ENCODE measurements around the gene P2RY12. TPM values are rescaled to one million over a fixed set of nuclear protein-coding genes. Genes with fewer than 3 reads are reported as not detected.

The P2RY12 gene
- total and polyA plus RNA-seq, 2 of the 8 experiments (the other 6 are each of a cell fraction or from before 2014, with no cell fraction given): not detected

GRCh38 chr3:151377768-151378385 is 6.7 kb downstream of the P2RY12 start:
- H2BK12ac ChIP-seq (ENCODE audit: low read depth, low read length): no peak overlapping the region
- H3K23ac ChIP-seq (ENCODE audit: insufficient read length): no peak overlapping the region
- H3K4me2 ChIP-seq (ENCODE audit: insufficient read depth in 1 of 2, low read depth in 2 of 2, low read length in 2 of 2): no peak overlapping the region
- H3K79me2 ChIP-seq (ENCODE audit: control insufficient read depth in 1 of 2, insufficient read depth in 2 of 2, low read length in 2 of 2): no peaks in the 10 kb centered on the region
- FAIRE-seq (no peak), DNase-seq (ENCODE audit: low read depth in 1 of 2, low spot score in 2 of 2) (no peak)
- no peak overlapping the region for H2AFZ ChIP-seq (ENCODE audit: low read length)
- no peak overlapping the region for H3K4ac ChIP-seq (replicated peaks; ENCODE audit: insufficient read length, low read depth, low read length)
- H3K36me3 ChIP-seq (ENCODE audit: control insufficient read depth in 2 of 4, insufficient read depth in 4 of 4, low read length in 3 of 4): peaks cover 0 to 12% (median 1%) of the 10 kb centered on the region in 4 experiments; a peak in 2 of 8 replicates
- ChIA-PET POLR2A (ENCODE audit: partially characterized antibody) (interaction anchor here (0.6 kb wide), 1 partner anchor 21 kb away, joined by 3 read pairs; no protein-coding TSS in a partner anchor), CTCF (ENCODE audit: partially characterized antibody) (interaction anchor here (0.7 to 3.3 kb wide), 8 partner anchors 10 to 857 kb away, joined by 3 to 9 read pairs (median 3); no protein-coding TSS in a partner anchor)
- H4K5ac ChIP-seq (ENCODE audit: insufficient read length, low read depth, low read length): no peak overlapping the region
- H3K18ac ChIP-seq (ENCODE audit: extremely low read depth, low read length): no peak overlapping the region
- H3K9me3 ChIP-seq (ENCODE audit: insufficient read depth in 2 of 2, low read depth in 1 of 2, low read length in 1 of 2): no peaks in the 10 kb centered on the region
- no peak overlapping the region for H3K4me3 ChIP-seq (ENCODE audit: extremely low read depth in 1 of 4, insufficient read depth in 2 of 4, low read depth in 3 of 4, low read length in 4 of 4)
- no peak overlapping the region for H2BK120ac ChIP-seq (replicated peaks; ENCODE audit: low read depth, low read length)
- H2BK5ac ChIP-seq (ENCODE audit: low read depth, low read length): no peak overlapping the region
- no peak overlapping the region for H3K27ac ChIP-seq (ENCODE audit: low read depth, low read length)
- H3K27me3 ChIP-seq (replicated peaks in 1 of 4; ENCODE audit: control insufficient read depth in 3 of 4, extremely low read depth in 1 of 4, insufficient read depth in 3 of 4, low read length in 3 of 4): no peaks in the 10 kb centered on the region
- H3K23me2 ChIP-seq (ENCODE audit: low read depth, low read length): no peaks in the 10 kb centered on the region
- no peaks in the 10 kb centered on the region for H3K79me1 ChIP-seq (ENCODE audit: low read depth, low read length)
- no peak overlapping the region for H2BK20ac ChIP-seq (ENCODE audit: low read length)
- no peaks in the 10 kb centered on the region for H4K20me1 ChIP-seq (replicated peaks in 1 of 2; ENCODE audit: control insufficient read depth in 1 of 2, insufficient read depth in 2 of 2, low read length in 2 of 2)
- no peak overlapping the region for H3K56ac ChIP-seq (replicated peaks; ENCODE audit: insufficient read length, low read depth, low read length)
- WGBS, 2 experiments (ENCODE audit: extremely low coverage in 1 of 2, insufficient coverage in 1 of 2, insufficient read length in 1 of 2, insufficient replicate concordance in 2 of 2, low coverage in 1 of 2, low lambda C conversion rate in 2 of 2, missing lambda C conversion rate in 1 of 2): 85% methylated on average over 8 of the region's 8 CpGs; no CpG with 5 or more reads in 1 of the 2 experiments
- no peaks in the 10 kb centered on the region for H3K4me1 ChIP-seq (replicated peaks in 1 of 4; ENCODE audit: control insufficient read depth in 3 of 4, insufficient read depth in 4 of 4, low read length in 3 of 4)
- H4K91ac ChIP-seq (replicated peaks; ENCODE audit: insufficient read length, low read length): no peak overlapping the region
- H3K9ac ChIP-seq (replicated peaks in 1 of 4; ENCODE audit: extremely low read depth in 1 of 4, low read depth in 3 of 4, low read length in 3 of 4): no peak overlapping the region
- no peak overlapping the region for H4K8ac ChIP-seq (ENCODE audit: extremely low read depth, insufficient read depth, low read length)
- no peak overlapping the region for H2BK15ac ChIP-seq (ENCODE audit: low read length)
- H2AK5ac ChIP-seq (ENCODE audit: low read depth, low read length): no peak overlapping the region
- H3K14ac ChIP-seq (ENCODE audit: insufficient read length): no peak overlapping the region
- TF ChIP-seq BACH1 (IDR thresholded peaks at IDR 0.05; ENCODE audit: low read length): no peak
- no peak for TF ChIP-seq PHF8 (conservative IDR thresholded peaks at IDR 0.05; ENCODE audit: low read depth, low read length)

Data from H1 (cell line).